ENCODE measurements around the gene PNKP. TPM values are rescaled to one million over a fixed set of nuclear protein-coding genes. Genes with fewer than 3 reads are reported as not detected.

Gene PNKP
- total and polyA plus RNA-seq, 10 of the 15 experiments (the other 5 are each of a cell fraction or from before 2014, with no cell fraction given), result 2.9 to 82.3 (median 33.2) TPM

DNA sequence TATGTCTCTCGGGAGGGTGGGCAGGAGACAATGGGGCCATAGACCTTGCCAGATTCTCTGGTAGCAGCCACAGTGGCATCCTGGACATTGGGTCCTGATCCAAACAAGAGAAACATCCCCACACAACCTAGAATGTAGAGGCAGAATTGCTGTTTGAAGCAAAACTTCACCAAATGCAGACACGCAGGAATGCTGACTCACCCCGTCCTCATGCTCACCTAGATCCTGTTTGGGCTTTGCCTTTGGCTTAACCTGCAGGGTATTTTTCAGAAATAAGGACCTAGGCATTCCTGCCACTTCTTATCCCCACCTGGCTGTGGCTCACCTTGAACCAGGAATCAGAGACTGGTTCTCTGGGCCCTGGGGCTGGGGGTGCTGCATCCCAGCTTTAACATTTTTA is 17.4 kb upstream of the PNKP start (continued):
- no peak for TF ChIP-seq EP300 (IDR thresholded peaks at IDR 0.05; ENCODE audit: borderline replicate concordance in 1 of 2, control insufficient read depth in 1 of 2, low read depth in 2 of 2, low read length in 2 of 2)

DNA sequence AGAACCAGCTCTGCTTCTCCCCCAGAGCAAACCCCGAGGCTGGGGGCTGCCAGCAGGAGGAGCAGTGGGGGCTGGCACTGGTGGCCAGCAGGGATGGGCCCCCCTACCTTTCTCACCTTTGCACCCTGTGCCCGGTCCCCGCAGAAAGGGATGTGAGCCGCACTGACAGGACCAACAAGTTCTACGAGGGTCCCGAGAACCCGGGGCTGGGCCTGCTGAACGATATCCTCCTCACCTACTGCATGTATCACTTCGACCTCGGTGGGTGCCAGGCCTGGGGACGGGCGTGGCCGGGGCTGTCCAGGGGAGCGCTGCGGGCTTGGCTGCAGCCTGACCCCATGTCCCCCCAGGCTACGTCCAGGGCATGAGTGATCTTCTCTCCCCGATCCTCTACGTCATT is 16.7 kb upstream of the PNKP start:
- DNase-seq (ENCODE audit: low read depth, low spot score), result no peak
- H3K79me2 ChIP-seq (ENCODE audit: control insufficient read depth, insufficient read depth, low read length), result no peaks in the 10 kb centered on the region
- no peak for FAIRE-seq
- ChIA-PET RAD21 (ENCODE audit: unreplicated experiment) (no interaction called here), SMC1A (ENCODE audit: uncharacterized antibody, unreplicated experiment) (no interaction called here), CTCF (interaction anchor here (1.1 kb wide), 1 partner anchor 10 kb away, joined by 3 read pairs; no protein-coding TSS in a partner anchor), POLR2A (interaction anchor here (0.6 kb wide), 1 partner anchor 207 kb away, joined by 3 read pairs; the partner anchor contains the start of gene PRMT1)
- H3K36me3 ChIP-seq (ENCODE audit: control insufficient read depth in 2 of 2, insufficient read depth in 2 of 2, low read length in 1 of 2), result peaks cover 8 to 13% of the 10 kb centered on the region in 2 experiments
- H3K4me3 ChIP-seq, result no peak overlapping the region
- no TSS peak for BruUV-seq (replicated peaks)
- no peak overlapping the region for H2AFZ ChIP-seq (ENCODE audit: control insufficient read depth, low read depth, low read length)
- H3K27me3 ChIP-seq (replicated peaks in 1 of 2; ENCODE audit: control insufficient read depth in 2 of 2, insufficient read depth in 2 of 2, low read length in 1 of 2), result no peaks in the 10 kb centered on the region
- H3K27ac ChIP-seq (ENCODE audit: control insufficient read depth, insufficient read depth), result no peak overlapping the region
- no peaks in the 10 kb centered on the region; the same call in 2 of the 3 replicates for H3K9me3 ChIP-seq (replicated peaks; ENCODE audit: control insufficient read depth, insufficient read depth, low read length)
- peaks cover 6% of the 10 kb centered on the region for H3K4me1 ChIP-seq (ENCODE audit: control insufficient read depth, insufficient read depth, low read length)
- no peak overlapping the region for H3K4me2 ChIP-seq (ENCODE audit: control insufficient read depth, insufficient read depth)
- H4K20me1 ChIP-seq (ENCODE audit: control insufficient read depth, insufficient read depth), result no peaks in the 10 kb centered on the region
- ATAC-seq, result no peak
- in situ Hi-C loops (cut with MboI) (loop anchor here (25.0 kb wide), 1 partner anchor 1247 kb away; the partner anchor contains the start of genes CA11 and DBP), intact Hi-C loops (cut with micrococcal nuclease; ENCODE audit: unreplicated experiment) (no loop called here)
- H3K9ac ChIP-seq (ENCODE audit: control insufficient read depth, insufficient read depth, low read length), result no peak overlapping the region
- WGBS (ENCODE audit: insufficient coverage, insufficient replicate concordance, low lambda C conversion rate, missing lambda C conversion rate), result 88% methylated on average over 18 of the region's 18 CpGs
- TF ChIP-seq, protein P1, sequence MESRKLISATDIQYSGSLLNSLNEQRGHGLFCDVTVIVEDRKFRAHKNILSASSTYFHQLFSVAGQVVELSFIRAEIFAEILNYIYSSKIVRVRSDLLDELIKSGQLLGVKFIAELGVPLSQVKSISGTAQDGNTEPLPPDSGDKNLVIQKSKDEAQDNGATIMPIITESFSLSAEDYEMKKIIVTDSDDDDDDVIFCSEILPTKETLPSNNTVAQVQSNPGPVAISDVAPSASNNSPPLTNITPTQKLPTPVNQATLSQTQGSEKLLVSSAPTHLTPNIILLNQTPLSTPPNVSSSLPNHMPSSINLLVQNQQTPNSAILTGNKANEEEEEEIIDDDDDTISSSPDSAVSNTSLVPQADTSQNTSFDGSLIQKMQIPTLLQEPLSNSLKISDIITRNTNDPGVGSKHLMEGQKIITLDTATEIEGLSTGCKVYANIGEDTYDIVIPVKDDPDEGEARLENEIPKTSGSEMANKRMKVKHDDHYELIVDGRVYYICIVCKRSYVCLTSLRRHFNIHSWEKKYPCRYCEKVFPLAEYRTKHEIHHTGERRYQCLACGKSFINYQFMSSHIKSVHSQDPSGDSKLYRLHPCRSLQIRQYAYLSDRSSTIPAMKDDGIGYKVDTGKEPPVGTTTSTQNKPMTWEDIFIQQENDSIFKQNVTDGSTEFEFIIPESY (IDR thresholded peaks at IDR 0.05), result no peak
- TF ChIP-seq SUPT20H (IDR thresholded peaks at IDR 0.05; ENCODE audit: borderline replicate concordance, control insufficient read depth, low read depth, low read length) (no peak), POLR2A (IDR thresholded peaks at IDR 0.05; ENCODE audit: low read depth, low read length) (no peak), CBX5 (IDR thresholded peaks at IDR 0.05; ENCODE audit: low read depth) (no peak), NFYA (IDR thresholded peaks at IDR 0.05; ENCODE audit: borderline replicate concordance, low read depth, low read length) (no peak), IRF4 (IDR thresholded peaks at IDR 0.05; ENCODE audit: low read depth, low read length) (no peak), PAX8 (IDR thresholded peaks at IDR 0.05) (no peak), CREM (IDR thresholded peaks at IDR 0.05; ENCODE audit: low read depth) (no peak), RFX5 (IDR thresholded peaks at IDR 0.05; ENCODE audit: low read depth, low read length) (no peak), IKZF1 (conservative IDR thresholded peaks at IDR 0.05) (no peak), FOS (IDR thresholded peaks at IDR 0.05; ENCODE audit: borderline replicate concordance, extremely low read depth, insufficient read length) (no peak), BHLHE40 (IDR thresholded peaks at IDR 0.05; ENCODE audit: borderline replicate concordance in 1 of 2, low read depth in 2 of 2, low read length in 1 of 2) (no peak), EP300 (IDR thresholded peaks at IDR 0.05; ENCODE audit: borderline replicate concordance in 1 of 2, control insufficient read depth in 1 of 2, low read depth in 2 of 2, low read length in 2 of 2) (no peak)
- TF ChIP-seq, protein P2, sequence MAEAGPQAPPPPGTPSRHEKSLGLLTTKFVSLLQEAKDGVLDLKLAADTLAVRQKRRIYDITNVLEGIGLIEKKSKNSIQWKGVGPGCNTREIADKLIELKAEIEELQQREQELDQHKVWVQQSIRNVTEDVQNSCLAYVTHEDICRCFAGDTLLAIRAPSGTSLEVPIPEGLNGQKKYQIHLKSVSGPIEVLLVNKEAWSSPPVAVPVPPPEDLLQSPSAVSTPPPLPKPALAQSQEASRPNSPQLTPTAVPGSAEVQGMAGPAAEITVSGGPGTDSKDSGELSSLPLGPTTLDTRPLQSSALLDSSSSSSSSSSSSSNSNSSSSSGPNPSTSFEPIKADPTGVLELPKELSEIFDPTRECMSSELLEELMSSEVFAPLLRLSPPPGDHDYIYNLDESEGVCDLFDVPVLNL (IDR thresholded peaks at IDR 0.05; ENCODE audit: low read depth, low read length), result no peak
- TF ChIP-seq, protein P3, sequence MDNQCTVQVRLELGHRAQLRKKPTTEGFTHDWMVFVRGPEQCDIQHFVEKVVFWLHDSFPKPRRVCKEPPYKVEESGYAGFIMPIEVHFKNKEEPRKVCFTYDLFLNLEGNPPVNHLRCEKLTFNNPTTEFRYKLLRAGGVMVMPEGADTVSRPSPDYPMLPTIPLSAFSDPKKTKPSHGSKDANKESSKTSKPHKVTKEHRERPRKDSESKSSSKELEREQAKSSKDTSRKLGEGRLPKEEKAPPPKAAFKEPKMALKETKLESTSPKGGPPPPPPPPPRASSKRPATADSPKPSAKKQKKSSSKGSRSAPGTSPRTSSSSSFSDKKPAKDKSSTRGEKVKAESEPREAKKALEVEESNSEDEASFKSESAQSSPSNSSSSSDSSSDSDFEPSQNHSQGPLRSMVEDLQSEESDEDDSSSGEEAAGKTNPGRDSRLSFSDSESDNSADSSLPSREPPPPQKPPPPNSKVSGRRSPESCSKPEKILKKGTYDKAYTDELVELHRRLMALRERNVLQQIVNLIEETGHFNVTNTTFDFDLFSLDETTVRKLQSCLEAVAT (IDR thresholded peaks at IDR 0.05), result no peak
- TF ChIP-seq, protein P4, sequence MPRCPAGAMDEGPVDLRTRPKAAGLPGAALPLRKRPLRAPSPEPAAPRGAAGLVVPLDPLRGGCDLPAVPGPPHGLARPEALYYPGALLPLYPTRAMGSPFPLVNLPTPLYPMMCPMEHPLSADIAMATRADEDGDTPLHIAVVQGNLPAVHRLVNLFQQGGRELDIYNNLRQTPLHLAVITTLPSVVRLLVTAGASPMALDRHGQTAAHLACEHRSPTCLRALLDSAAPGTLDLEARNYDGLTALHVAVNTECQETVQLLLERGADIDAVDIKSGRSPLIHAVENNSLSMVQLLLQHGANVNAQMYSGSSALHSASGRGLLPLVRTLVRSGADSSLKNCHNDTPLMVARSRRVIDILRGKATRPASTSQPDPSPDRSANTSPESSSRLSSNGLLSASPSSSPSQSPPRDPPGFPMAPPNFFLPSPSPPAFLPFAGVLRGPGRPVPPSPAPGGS (IDR thresholded peaks at IDR 0.05; ENCODE audit: borderline replicate concordance, insufficient read depth, low read depth, low read length, poor library complexity, severe bottlenecking), result no peak
